Thyroid gland (tissue), 4 donors: ENCODE results near the gene COPS2. TPM values are rescaled to one million over a fixed set of nuclear protein-coding genes. Genes with fewer than 3 reads are reported as not detected.

Experiments
- DNase-seq, 2 donors: peaks; one replicate each; pipeline ENCODE4 v3.0.0-alpha.2; 2019
- H3K27ac ChIP-seq, 3 donors: fragments of 200-600 bp; sonication (generic); 1 replicate in 2 of 3; 2 replicates in 1 of 3; pipeline ENCODE4 v1.5.1; 2016 to 2019; ENCODE audit warnings: mild to moderate bottlenecking in 1 of 3, moderate library complexity in 1 of 3
- H3K27me3 ChIP-seq: fragments of 200-600 bp; sonication (generic); one replicate; pipeline ENCODE4 v1.5.1; 2019
- H3K36me3 ChIP-seq, 2 donors: fragments of 200-600 bp; sonication (generic); one replicate each; pipeline ENCODE4 v1.5.1; 2016 to 2019
- H3K4me1 ChIP-seq, 2 donors: fragments of 200-600 bp; sonication (generic); one replicate each; pipeline ENCODE4 v1.5.1; 2017 to 2019
- H3K4me3 ChIP-seq, 3 donors: fragments of 200-600 bp; sonication (generic); replicated peaks in 1 of 3; 1 replicate in 2 of 3; 2 replicates in 1 of 3; pipeline ENCODE4 v1.5.1; 2016; ENCODE audit warnings: mild to moderate bottlenecking in 1 of 3
- H3K9me3 ChIP-seq: fragments of 200-600 bp; sonication (generic); one replicate; pipeline ENCODE4 v1.5.1; 2017
- POLR2A ChIP-seq, 2 donors: fragments of 450-650 bp; IDR thresholded peaks; one replicate each; pipeline ENCODE4 v1.6.1; 2017; ENCODE audit warnings: antibody characterized with exemption in 2 of 2, mild to moderate bottlenecking in 2 of 2, moderate library complexity in 1 of 2
- WGBS, 2 donors: methylation state at CpG; one replicate each; pipeline ENCODE4 v1.1.5; 2017; 5-methylcytosine and 5-hydroxymethylcytosine counted together
- intact Hi-C: fragments of 100-400 bp; cut with DNase I; formaldehyde crosslinking; loops from one replicate; pipeline ENCODE4 v1.15.1; 2023
- total RNA-seq, 4 donors: library from RNA; depleted of rRNA; stranded (reverse); fragments of >200 nt; gene quantifications; one replicate each; pipeline ENCODE4 v1.2.3, GENCODE V29; 2016
- TF ChIP-seq, protein P1 (sequence below), 6 experiments: fragments of 200-600 bp in 3 of 6; fragments of 450-650 bp in 3 of 6; sonication (generic) in 3 of 6; IDR thresholded peaks; one replicate each; pipeline ENCODE4 v1.5.1; 2016 to 2019; ENCODE audit warnings: antibody characterized with exemption in 6 of 6, mild to moderate bottlenecking in 2 of 6, inconsistent platforms in 1 of 6, moderate library complexity in 1 of 6

The COPS2 gene
- total RNA-seq, 4 donors from 2014 or later: 52.4 to 80.0 (median 61.3) TPM

DNA sequence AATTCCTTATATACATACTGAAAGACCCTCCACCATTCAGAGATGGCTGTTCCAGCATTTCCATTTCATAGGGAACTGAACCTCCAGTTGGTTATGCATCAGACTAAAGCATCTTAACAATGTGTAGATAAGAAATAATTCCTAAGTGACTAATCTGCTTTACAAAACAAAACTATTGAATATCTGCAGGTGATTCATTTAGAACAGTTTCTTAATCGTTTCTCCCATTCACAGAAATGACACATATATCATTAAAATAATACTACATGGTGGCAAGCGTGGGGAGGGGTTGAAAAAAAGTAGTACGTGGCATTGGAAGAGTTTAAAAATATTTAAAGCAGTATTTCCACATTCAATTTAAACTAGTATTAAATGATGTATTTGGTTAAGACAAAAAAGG, 19.5 kb downstream of the COPS2 start:
- Histone ChIP-seq H3K9me3 (no peaks in the 10 kb centered on the region), H3K27me3 (no peaks in the 10 kb centered on the region), H3K36me3 (peaks cover 20 to 28% of the 10 kb centered on the region in 2 donors), H3K27ac (no peak overlapping the region), H3K4me3 (no peak overlapping the region), H3K4me1 (no peaks in the 10 kb centered on the region)
- WGBS, 2 donors: 86 to 94% methylated on average over 3 of the region's 3 CpGs
- intact Hi-C loops: no loop called here
- DNase-seq: no peak
- TF ChIP-seq, protein P1, sequence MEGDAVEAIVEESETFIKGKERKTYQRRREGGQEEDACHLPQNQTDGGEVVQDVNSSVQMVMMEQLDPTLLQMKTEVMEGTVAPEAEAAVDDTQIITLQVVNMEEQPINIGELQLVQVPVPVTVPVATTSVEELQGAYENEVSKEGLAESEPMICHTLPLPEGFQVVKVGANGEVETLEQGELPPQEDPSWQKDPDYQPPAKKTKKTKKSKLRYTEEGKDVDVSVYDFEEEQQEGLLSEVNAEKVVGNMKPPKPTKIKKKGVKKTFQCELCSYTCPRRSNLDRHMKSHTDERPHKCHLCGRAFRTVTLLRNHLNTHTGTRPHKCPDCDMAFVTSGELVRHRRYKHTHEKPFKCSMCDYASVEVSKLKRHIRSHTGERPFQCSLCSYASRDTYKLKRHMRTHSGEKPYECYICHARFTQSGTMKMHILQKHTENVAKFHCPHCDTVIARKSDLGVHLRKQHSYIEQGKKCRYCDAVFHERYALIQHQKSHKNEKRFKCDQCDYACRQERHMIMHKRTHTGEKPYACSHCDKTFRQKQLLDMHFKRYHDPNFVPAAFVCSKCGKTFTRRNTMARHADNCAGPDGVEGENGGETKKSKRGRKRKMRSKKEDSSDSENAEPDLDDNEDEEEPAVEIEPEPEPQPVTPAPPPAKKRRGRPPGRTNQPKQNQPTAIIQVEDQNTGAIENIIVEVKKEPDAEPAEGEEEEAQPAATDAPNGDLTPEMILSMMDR (IDR thresholded peaks at IDR 0.05): no peak
- TF ChIP-seq POLR2A (IDR thresholded peaks at IDR 0.05): no peak

DNA sequence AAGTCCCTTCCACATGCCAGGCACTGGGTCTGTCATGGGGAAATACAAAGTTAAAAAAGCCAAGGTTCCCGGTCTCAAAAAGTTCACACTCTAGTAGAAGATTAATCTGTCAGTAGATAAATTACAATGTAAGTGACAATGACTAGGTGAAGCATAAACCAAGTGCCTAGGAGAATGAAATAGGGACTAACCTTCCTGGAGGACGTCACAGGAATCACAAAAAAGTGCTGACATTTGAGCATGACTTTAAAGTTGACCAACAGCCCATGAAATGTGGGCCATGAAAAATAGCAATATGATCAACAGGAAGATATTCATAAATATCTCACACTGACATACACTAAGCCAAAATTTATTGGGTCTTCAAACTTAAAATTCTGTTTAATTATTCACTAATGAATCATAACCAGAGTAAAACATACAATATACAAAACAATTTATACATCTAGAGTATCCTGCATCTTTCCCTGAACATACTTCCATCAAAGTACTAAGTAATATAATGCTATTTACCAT, 20.0 kb downstream of the COPS2 start:
- WGBS, 2 donors: 78 to 81% methylated on average over 2 of the region's 2 CpGs

DNA sequence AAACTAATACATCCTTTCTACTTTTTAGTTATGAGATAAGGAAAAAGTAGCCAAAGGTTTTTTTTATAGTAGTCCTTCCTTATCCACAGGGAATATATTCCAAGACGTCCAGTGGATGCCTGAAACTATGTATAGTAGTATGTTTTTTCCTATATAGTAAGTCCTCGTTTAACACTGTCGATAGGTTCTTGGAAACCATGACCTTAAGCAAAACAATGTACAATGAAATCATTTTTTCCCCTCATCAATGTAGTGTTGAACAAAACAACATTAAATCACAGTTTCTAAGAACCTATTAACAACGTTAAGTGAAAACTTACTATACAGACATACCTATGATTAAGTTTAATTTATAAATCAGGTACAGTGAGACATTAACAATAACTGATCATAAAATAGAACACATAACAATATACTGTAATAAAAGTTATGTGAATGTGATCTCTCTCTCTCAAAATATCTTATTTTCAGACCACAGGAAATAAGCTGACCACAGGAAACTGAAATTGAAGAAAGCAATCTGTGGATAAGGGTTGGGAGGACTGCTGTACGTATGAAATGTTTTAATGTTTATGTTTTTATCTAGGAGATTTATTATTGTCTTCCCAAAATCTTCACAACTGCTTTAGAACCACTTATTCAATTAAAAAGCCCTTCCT, 20.6 kb downstream of the COPS2 start:
- no peak overlapping the region for H3K27ac ChIP-seq
- peaks cover 17 to 28% of the 10 kb centered on the region in 2 donors for H3K36me3 ChIP-seq
- no peaks in the 10 kb centered on the region for H3K27me3 ChIP-seq
- intact Hi-C loops: no loop called here
- no peaks in the 10 kb centered on the region for H3K4me1 ChIP-seq
- TF ChIP-seq, protein P1 (IDR thresholded peaks at IDR 0.05): no peak
- TF ChIP-seq POLR2A (IDR thresholded peaks at IDR 0.05): no peak
- H3K9me3 ChIP-seq: no peaks in the 10 kb centered on the region
- DNase-seq: no peak
- 81 to 83% methylated on average over 5 of the region's 5 CpGs for WGBS, 2 donors
- no peak overlapping the region for H3K4me3 ChIP-seq

More for the DNA sequence above, 20.0 kb downstream of the COPS2 start:
- no peak for DNase-seq
- Histone ChIP-seq H3K4me3 (no peak overlapping the region), H3K9me3 (no peaks in the 10 kb centered on the region), H3K27me3 (no peaks in the 10 kb centered on the region), H3K36me3 (peaks cover 17 to 28% of the 10 kb centered on the region in 2 donors), H3K4me1 (no peaks in the 10 kb centered on the region), H3K27ac (no peak overlapping the region)
- TF ChIP-seq, protein P1 (IDR thresholded peaks at IDR 0.05): no peak
- no peak for TF ChIP-seq POLR2A (IDR thresholded peaks at IDR 0.05)
- intact Hi-C loops: no loop called here

DNA sequence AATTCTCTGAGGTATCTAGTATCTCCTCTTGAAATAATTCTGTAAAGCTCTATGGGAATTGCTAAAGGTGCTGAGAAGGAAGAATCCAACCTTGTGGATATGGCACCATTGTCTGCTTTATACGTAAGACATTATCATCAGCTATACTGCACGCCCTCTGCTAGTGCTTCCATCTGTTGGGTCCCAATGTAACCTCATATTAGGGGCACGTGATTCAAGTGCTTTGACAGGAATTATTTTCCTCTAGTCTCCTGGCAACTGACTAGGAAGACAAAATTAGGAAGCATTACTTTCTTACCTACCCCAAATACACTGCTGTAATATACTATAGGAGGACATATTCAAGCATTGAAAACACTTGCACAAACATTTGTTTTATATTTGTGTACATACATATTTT, 24.0 kb downstream of the COPS2 start:
- Histone ChIP-seq H3K4me1 (no peaks in the 10 kb centered on the region), H3K27ac (no peak overlapping the region), H3K4me3 (no peak overlapping the region), H3K36me3 (peaks cover 25 to 43% of the 10 kb centered on the region in 2 donors), H3K9me3 (no peaks in the 10 kb centered on the region), H3K27me3 (no peaks in the 10 kb centered on the region)
- intact Hi-C loops: no loop called here
- WGBS, 2 donors: 92 to 95% methylated on average over 3 of the region's 3 CpGs
- no peak for DNase-seq
- TF ChIP-seq, protein P1 (IDR thresholded peaks at IDR 0.05): no peak
- TF ChIP-seq POLR2A (IDR thresholded peaks at IDR 0.05): no peak

DNA sequence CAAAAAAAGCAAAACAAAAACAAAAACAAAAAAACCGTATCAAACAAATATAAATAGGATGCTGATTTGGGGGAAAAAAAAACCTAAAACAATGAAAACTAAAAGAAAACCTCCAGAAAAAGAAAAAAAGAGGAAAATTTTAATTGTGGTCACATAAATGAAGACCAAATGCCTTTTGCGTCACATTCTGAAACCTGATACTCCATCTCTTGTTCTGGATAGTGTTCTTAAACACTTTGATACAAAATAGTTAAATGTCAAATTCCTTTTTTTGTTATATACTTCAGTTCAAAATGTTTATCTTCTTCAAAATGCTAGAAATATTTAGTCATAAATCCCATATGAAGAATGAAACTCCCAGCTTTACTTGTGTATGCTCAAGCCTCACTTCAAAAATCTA, 31.0 kb downstream of the COPS2 start:
- H3K27me3 ChIP-seq: no peaks in the 10 kb centered on the region
- no peaks in the 10 kb centered on the region for H3K4me1 ChIP-seq
- peaks cover 9 to 20% of the 10 kb centered on the region in 2 donors for H3K36me3 ChIP-seq
- H3K27ac ChIP-seq: no peak overlapping the region
- intact Hi-C loops: no loop called here
- no peaks in the 10 kb centered on the region for H3K9me3 ChIP-seq
- DNase-seq: no peak
- 69 to 91% methylated on average over 2 of the region's 2 CpGs for WGBS, 2 donors
- no peak for TF ChIP-seq POLR2A (IDR thresholded peaks at IDR 0.05)
- TF ChIP-seq, protein P1 (IDR thresholded peaks at IDR 0.05): no peak
- no peak overlapping the region for H3K4me3 ChIP-seq
